ENCODE measurements around the gene RELT.

DNA sequence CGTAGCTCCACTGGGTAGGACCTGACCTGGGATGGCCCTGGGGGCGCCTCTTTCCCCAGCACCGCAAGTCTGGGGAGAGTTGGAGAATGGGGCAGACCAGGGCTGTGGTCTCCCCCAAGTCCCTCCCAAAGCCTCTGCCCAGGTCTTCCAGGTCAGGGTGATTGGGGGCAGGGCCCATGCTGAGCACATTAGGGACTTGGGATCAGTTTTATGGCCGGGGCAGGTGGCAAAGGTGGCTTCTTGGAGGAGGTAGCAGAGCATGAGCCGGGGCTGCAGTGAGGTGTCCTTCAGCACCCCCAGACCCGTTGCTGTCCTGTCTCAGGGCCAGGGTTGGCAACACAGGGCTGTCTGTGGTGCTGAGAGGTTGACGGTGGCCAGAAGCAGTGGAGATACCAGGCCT is 6.0 kb downstream of the RELT start:
- TF ChIP-seq, protein P1, sequence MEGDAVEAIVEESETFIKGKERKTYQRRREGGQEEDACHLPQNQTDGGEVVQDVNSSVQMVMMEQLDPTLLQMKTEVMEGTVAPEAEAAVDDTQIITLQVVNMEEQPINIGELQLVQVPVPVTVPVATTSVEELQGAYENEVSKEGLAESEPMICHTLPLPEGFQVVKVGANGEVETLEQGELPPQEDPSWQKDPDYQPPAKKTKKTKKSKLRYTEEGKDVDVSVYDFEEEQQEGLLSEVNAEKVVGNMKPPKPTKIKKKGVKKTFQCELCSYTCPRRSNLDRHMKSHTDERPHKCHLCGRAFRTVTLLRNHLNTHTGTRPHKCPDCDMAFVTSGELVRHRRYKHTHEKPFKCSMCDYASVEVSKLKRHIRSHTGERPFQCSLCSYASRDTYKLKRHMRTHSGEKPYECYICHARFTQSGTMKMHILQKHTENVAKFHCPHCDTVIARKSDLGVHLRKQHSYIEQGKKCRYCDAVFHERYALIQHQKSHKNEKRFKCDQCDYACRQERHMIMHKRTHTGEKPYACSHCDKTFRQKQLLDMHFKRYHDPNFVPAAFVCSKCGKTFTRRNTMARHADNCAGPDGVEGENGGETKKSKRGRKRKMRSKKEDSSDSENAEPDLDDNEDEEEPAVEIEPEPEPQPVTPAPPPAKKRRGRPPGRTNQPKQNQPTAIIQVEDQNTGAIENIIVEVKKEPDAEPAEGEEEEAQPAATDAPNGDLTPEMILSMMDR (IDR thresholded peaks at IDR 0.05), result no peak
- no peak for TF ChIP-seq POLR2AphosphoS5 (IDR thresholded peaks at IDR 0.05)
- TF ChIP-seq POLR2A (IDR thresholded peaks at IDR 0.05), result no peak
- no peak for TF ChIP-seq EP300 (IDR thresholded peaks at IDR 0.05)
